GM18508 (cell line): ENCODE measurements around the gene SLC24A4.

Experiments used
- ATAC-seq: cut with Tn5 transposase; IDR thresholded peaks from one replicate; pipeline ENCODE4 v1.9.1; 2021; ENCODE audit warnings: moderate number of reproducible peaks; ENCODE audit not compliant: insufficient read depth, unreplicated experiment

The SLC24A4 gene

GRCh38 chr14:92492258-92492657, 169.3 kb downstream of the SLC24A4 start:
- ATAC-seq = no peak

- ATAC-seq = no peak
Observed at GRCh38 chr14:92493024-92493423, 170.1 kb downstream of the SLC24A4 start.

- no peak for ATAC-seq
Observed at GRCh38 chr14:92493492-92493891, 170.5 kb downstream of the SLC24A4 start.

- no peak for ATAC-seq
Observed at GRCh38 chr14:92494512-92494911, 171.5 kb downstream of the SLC24A4 start.

GRCh38 chr14:92495027-92495426, 172.1 kb downstream of the SLC24A4 start:
- no peak for ATAC-seq

- ATAC-seq = no peak
Observed at GRCh38 chr14:92496191-92496857, 173.4 kb downstream of the SLC24A4 start.

- no peak for ATAC-seq
Observed at GRCh38 chr14:92497391-92497790, 174.4 kb downstream of the SLC24A4 start.

GRCh38 chr14:92499234-92499633, 176.3 kb downstream of the SLC24A4 start:
- ATAC-seq = no peak

- ATAC-seq = no peak
Observed at GRCh38 chr14:92500491-92500941, 177.6 kb downstream of the SLC24A4 start.

GRCh38 chr14:92501891-92502351, 179.0 kb downstream of the SLC24A4 start:
- no peak for ATAC-seq

- ATAC-seq = no peak
Observed at GRCh38 chr14:92502541-92503286, 179.7 kb downstream of the SLC24A4 start.

GRCh38 chr14:92503756-92504491, 181.0 kb downstream of the SLC24A4 start:
- ATAC-seq = no peak

GRCh38 chr14:92505826-92506225, 182.9 kb downstream of the SLC24A4 start:
- no peak for ATAC-seq

- no peak for ATAC-seq
Observed at GRCh38 chr14:92506231-92506630, 183.3 kb downstream of the SLC24A4 start.

- ATAC-seq = no peak
Observed at GRCh38 chr14:92507174-92507768, 184.3 kb downstream of the SLC24A4 start.

GRCh38 chr14:92510972-92511371, 188.0 kb downstream of the SLC24A4 start:
- no peak for ATAC-seq

GRCh38 chr14:92511453-92512238, 188.7 kb downstream of the SLC24A4 start:
- no peak for ATAC-seq

GRCh38 chr14:92512807-92513203, 189.8 kb downstream of the SLC24A4 start:
- ATAC-seq = no peak

- no peak for ATAC-seq
Observed at GRCh38 chr14:92513204-92513965, 190.4 kb downstream of the SLC24A4 start, which contains the start of gene RIN3. RIN3 (plus strand) TSS chr14:92513781; CDS start chr14:92513933, 152 bp downstream.
